ENCODE results near the gene MUSTN1.

The MUSTN1 gene

GRCh38 chr3:52798978-52799476 lies 35.8 kb downstream of the MUSTN1 start:
- DNase-seq, result no peak

DNA sequence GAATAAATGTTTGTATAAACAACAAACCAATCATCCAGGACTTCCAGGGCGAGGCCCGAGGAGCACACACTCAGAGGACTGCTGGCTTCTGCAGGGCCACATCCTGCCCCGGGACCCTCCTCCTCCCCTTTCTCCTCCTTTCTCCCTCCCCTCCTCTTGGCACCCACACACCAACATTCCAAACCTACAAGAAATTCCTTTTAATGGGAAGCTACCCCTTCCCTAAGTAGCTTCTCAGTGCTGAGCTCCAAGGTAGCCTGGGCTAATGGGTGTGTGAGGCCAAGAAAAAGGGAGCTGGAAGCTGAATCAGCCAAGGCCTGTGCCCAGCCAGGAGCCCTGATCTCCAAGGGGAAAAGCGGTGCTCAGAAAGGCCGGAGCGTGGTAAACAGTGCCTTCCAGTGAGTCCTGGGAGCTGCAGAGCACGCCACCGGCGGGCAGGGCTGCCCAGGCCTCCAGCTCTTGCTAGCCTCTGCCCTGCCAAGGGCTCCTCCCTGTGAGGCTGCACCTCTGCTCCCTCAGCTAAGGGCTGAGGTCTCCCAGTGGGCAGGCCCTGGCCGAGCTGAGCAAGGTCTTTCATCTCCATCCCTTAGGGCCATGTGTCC lies 36.3 kb downstream of the MUSTN1 start:
- no peak for DNase-seq

DNA sequence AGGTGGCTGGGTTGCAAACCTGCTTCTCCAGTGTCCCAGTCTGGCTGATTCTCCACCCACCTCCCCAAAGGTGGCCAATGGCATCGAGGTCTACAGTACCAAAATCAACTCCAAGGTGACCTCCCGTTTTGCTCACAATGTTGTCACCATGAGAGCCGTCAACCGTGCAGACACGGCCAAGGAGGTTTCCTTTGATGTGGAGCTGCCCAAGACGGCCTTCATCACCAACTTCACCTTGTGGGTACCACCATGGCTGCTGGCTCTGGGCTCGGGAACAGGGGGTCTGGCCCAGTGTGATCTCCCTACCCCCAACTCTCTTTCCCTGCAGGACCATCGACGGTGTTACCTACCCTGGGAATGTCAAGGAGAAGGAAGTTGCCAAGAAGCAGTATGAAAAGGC lies 38.4 kb downstream of the MUSTN1 start:
- no peak for DNase-seq

DNA sequence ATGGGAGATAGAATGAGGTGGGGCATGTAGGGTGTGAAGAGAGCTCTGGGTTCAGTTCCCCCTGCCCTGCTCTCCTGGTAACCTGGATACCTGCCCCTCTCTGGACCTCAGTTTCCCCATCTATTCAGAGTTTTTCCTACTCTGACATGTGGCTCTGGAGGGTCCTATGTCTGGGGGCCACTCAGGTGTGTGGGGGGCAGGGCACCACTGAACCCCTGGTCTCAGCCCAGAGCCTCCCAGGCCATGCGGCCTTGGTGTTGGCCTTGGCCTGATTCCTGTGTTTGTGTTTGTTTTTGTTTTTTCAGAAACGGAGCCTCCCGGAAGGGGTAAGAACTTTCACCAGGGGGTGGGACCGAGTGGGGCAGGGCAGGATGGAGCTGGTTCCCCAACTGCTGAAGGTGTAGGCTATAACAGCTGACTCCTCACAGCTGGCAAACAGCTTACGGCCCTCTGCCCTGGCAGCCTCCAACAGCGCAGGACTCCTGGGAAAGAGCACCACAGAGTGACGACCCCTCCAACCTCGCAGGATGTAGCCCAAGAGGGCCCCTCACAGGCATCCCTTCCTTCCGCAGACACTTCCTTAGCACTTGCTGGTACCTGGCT lies 39.4 kb downstream of the MUSTN1 start:
- DNase-seq, result no peak

DNA sequence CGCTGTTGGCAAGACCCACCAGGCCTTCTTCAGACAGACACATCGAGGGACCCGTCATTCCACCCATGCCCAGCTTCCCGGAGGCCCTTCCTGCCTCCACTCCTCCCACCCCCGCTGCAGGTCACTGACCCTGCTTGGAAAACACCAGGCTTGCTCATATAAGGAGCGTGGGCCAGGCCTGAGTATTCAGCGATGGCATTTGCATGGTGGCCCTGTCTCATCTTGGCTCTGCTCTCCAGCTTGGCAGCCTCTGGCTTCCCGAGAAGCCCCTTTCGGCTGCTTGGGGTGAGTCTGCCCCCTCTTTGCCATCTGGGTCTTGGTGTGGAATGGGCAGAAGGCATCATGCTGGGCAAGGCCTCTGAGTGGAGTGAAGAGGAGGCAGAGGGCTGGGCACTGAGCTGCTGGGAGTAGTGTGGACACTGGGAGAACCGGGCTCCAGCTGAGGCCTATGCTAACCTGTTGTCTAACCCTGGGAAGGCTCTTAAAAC lies 40.2 kb downstream of the MUSTN1 start, which contains the start of gene ITIH3:
TSS of gene ITIH3 (plus strand) at position 185 of the 488 bp plus-strand sequence. CDS start at position 193, 8 bp downstream.
- no peak for DNase-seq

DNA sequence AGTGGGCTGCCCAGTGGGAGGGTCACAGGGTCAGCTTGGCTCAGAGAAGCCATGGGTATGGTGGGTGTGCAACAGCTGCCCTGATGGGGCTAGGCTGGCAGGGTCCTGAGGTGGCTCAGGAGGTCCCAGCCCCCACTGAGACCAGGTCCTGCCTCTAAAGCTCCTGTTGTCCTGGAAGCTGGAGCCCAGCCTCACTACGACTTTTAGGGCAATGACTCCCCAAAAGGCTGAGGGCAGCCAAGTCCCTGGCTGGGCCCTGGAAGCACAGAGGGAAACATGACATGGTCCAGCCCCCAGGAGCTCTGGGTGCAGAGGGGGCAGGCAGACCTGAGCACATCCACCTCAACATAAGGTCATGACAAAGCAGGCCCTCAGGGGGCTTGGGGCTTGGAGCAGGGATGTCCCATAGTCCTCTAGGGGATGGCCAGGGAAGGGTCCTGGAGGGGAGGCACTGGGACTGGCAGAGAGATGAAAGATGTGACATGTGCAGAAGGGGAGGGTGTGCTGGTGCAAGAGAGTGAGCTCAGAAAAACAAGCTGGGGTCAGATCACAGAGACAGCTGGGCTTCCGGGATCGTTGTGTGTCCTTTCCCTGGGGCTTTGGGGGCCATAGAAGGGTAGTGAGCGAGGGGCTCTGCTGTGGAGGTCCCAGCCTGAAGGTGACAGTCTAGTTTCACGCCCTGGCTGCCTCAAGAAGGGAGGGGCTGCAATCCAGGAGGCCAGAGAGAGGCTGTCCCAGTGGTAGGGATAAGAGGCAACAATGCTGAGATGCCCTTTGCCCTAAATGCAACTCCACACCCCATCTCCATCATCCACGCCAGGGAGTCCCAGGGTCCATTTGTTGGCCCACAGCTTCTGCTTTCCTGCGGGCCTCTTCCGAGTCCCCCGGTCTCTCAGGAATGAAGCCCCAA lies 40.9 kb downstream of the MUSTN1 start:
- DNase-seq, result no peak

- DNase-seq, result no peak
Measured at GRCh38 chr3:52792961-52793695, 41.7 kb downstream of the MUSTN1 start.

- DNase-seq, result no peak
Measured at GRCh38 chr3:52792413-52792812, 42.4 kb downstream of the MUSTN1 start.

DNA sequence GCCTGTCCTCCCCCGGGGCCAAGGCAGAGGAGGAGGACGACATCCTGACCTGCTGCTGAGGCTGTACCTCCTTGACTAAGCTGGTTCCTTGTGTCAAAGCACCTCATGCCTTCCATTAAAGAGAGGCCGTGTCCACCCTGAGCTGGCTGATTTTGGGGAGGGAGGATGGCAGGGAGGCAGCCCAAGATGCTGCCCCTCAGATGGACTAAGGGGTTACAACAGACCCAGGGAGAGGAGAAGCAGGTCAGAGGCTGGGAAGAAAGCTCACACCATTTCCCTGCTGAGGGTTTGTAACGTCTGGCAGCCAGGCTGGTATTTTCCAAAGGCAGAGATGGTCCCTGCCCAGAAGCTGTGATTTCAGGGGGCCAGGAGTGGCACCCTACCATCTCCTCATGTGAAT lies 42.9 kb downstream of the MUSTN1 start:
- no peak for DNase-seq

DNA sequence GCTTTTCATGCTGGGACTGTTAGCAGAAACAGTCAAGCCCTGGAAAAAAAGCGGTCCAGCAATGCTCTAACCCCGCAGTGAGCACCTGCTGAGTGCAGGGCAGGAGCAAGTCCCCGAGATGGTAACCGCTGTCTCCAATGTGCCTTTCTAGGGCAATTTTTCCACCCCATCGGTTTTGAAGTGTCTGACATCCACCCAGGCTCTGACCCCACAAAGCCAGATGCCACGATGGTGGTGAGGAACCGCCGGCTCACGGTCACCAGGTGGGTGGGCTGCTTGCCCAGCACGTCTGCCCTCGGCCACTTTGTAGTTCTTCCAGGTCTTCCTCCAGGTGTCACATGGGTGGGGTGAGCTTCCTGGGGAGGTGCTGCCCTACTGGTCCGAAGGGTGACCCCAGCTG lies 43.5 kb downstream of the MUSTN1 start:
- no peak for DNase-seq

GRCh38 chr3:52790741-52791140 lies 44.1 kb downstream of the MUSTN1 start:
- no peak for DNase-seq

- DNase-seq, result no peak
Measured at GRCh38 chr3:52790337-52790736, 44.5 kb downstream of the MUSTN1 start.

GRCh38 chr3:52789746-52790040 lies 45.1 kb downstream of the MUSTN1 start:
- no peak for DNase-seq

GRCh38 chr3:52788890-52789745 lies 45.7 kb downstream of the MUSTN1 start:
- no peak for DNase-seq

DNA sequence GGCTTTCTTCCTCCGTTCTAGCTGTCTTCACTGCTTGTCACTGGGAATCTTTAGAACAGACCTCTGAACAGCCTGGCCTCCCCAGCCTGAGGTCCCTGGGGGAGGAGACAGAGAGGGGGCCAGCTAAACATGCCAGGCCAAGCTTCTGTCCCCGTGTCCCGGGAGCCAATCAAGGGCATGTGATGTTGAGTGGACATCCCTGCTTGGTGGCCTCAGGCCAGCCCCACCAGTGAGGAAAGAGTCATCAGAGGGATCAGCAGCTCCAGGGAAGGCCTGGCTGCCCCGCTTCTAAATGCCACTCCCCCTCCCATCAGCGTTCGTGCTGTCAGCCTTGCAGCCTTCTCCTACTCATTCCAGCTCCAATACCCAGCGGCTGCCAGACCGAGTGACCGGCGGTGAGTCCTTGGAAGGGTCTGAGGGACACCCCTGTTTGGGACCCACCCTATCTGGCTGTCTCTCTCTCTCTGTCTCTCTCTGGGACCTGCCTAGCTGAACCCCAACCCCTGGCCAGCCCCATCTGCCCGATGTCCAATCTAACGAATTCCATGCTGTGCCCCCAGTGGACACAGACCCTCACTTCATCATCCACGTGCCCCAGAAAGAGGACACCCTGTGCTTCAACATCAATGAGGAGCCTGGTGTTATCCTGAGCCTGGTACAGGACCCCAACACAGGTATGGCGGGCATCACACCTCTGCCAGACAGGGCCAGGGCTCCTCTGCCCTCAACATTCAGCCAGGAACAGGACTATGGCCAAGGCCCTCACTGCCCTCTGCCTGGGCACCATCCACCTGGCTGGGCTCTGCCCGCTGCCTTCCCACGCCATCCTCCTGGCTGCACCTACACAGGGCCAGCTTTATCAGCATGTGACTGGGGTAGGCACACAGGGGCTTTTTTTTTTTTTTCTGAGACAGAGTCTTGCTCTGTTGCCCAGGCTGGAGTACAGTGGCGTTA lies 46.9 kb downstream of the MUSTN1 start:
- DNase-seq, result no peak

- DNase-seq, result no peak
Measured at GRCh38 chr3:52787246-52787645, 47.6 kb downstream of the MUSTN1 start.

DNA sequence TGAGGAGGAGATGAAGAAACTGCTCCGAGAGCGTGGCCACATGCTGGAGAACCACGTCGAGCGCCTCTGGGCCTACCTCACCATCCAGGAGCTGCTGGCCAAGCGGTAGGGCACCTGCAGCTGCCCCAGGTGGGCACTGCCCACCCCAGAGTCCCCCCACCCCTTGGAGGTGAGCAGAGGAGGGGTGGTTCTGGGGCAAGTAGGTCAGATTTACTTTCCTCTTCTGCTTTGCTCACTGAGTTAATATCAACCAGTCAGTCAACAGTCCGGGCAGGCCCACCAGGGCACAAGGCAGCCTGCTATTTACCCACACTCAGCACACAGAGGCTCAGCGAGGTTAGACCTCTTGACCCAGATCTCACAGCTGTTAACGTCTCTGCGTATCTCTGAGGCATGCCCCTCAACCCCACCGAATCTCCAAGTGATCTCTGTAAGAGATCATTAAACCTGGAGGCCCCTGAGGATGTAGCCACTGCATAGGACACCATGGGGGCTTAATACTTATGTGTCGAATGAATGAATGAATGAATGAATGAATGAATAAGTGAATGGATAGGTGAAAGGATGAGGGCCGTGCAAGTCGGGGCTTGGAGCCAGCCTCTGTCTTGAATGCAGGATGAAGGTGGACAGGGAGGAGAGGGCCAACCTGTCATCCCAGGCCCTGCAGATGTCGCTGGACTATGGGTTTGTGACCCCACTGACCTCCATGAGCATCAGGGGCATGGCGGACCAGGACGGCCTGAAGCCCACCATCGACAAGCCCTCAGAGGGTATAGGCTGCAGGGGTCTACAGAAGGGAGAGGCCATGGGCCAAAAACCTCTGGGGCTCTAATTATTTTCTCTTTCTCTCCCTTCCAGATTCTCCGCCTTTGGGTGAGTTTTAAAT lies 48.2 kb downstream of the MUSTN1 start:
- no peak for DNase-seq

DNA sequence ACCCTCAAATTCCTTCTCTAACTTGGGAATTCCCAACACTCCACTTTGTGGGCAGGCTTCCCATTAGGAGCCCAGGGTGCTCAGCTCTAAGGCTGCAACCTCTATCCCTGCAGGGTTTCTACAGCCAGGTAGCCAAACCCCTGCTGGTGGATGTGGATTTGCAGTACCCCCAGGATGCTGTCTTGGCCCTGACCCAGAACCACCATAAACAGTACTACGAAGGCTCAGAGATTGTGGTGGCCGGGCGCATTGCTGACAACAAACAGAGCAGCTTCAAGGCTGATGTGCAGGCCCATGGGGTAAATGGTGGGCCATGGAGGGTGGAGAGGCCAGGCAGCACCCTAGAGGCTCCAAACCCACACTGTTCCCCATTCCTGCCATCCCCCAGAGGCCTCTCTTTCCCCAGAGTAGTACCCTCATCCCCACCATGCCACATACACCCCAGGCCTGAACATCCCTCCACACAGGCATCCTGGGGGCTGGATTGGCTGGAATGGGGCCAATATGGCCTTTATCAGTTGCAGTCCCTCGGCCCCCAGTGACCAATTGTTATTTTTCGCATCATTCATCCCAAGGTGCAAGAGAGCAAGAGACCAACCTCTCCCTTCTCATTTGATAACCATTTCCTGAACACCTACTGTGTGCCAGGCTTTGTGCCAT lies 49.8 kb downstream of the MUSTN1 start:
- DNase-seq, result no peak

GRCh38 chr3:52784021-52784621 lies 50.7 kb downstream of the MUSTN1 start:
- no peak for DNase-seq
